GM20431 (cell line): ENCODE results near the gene BCAP31.

Experiments used
- in situ Hi-C: fragments of 300-500 bp; cut with MseI, MboI; formaldehyde crosslinking; loops from one replicate; pipeline ENCODE4 v1.15.0; 2020; ENCODE audit warnings: low sequenced_read_pairs; ENCODE audit not compliant: unreplicated experiment

Gene BCAP31

GRCh38 chrX:153724252-153725038, at the start of gene BCAP31, which contains the start of gene ABCD1:
BCAP31 (minus strand) TSS chrX:153724387; CDS start chrX:153723244, 1,143 bp downstream.
ABCD1 (plus strand) TSS chrX:153724856; CDS start chrX:153725267, 411 bp downstream.
- in situ Hi-C loops: no loop called here

- in situ Hi-C loops: no loop called here
Observed at GRCh38 chrX:153773218-153773611, 49.0 kb upstream of the BCAP31 start.

GRCh38 chrX:153772316-153773217, 48.4 kb upstream of the BCAP31 start:
- in situ Hi-C loops: no loop called here

- in situ Hi-C loops: no loop called here
Observed at GRCh38 chrX:153771415-153772315, 47.5 kb upstream of the BCAP31 start.

GRCh38 chrX:153770601-153771414, 46.6 kb upstream of the BCAP31 start:
- in situ Hi-C loops: no loop called here

GRCh38 chrX:153769865-153770600, 45.8 kb upstream of the BCAP31 start:
- in situ Hi-C loops: no loop called here

- in situ Hi-C loops: no loop called here
Observed at GRCh38 chrX:153769158-153769864, 45.1 kb upstream of the BCAP31 start.

GRCh38 chrX:153768311-153769157, 44.3 kb upstream of the BCAP31 start:
- in situ Hi-C loops: no loop called here

GRCh38 chrX:153767674-153768055, 43.5 kb upstream of the BCAP31 start:
- in situ Hi-C loops: no loop called here

- in situ Hi-C loops: no loop called here
Observed at GRCh38 chrX:153766871-153767673, 42.9 kb upstream of the BCAP31 start.

- in situ Hi-C loops: no loop called here
Observed at GRCh38 chrX:153766098-153766817, 42.1 kb upstream of the BCAP31 start.

GRCh38 chrX:153765138-153766079, 41.2 kb upstream of the BCAP31 start:
- in situ Hi-C loops: no loop called here

GRCh38 chrX:153764786-153765137, 40.6 kb upstream of the BCAP31 start:
- in situ Hi-C loops: no loop called here

GRCh38 chrX:153763989-153764755, 40.0 kb upstream of the BCAP31 start, which contains the start of gene PLXNB3:
PLXNB3 (plus strand) TSS chrX:153764249; CDS start chrX:153765536, 1,287 bp downstream.
- in situ Hi-C loops: no loop called here
